RWPE2 (cell line): ENCODE data around the gene SFMBT2.

Experiments
- ATAC-seq: fragments of 200-7000 bp; cut with Tn5 transposase; 3 replicates; pipeline ENCODE4 v1.9.1; 2021; ENCODE audit warnings: low read depth
- DNase-seq: peaks from one replicate; pipeline ENCODE4 v3.0.0-alpha.2; 2020; ENCODE audit warnings: low spot score
- H3K27ac ChIP-seq: fragments of 450-650 bp; 2 replicates; pipeline ENCODE4 v1.5.1; 2017; ENCODE audit warnings: mild to moderate bottlenecking; ENCODE audit not compliant: poor library complexity, severe bottlenecking
- H3K27me3 ChIP-seq: fragments of 250-450 bp; sonication (Bioruptor Pico); 2 replicates; pipeline ENCODE4 v1.5.1; 2021; ENCODE audit warnings: mild to moderate bottlenecking, moderate library complexity; ENCODE audit not compliant: insufficient read depth, poor library complexity, severe bottlenecking
- H3K36me3 ChIP-seq: fragments of 250-450 bp; sonication (Bioruptor Pico); 2 replicates; pipeline ENCODE4 v1.5.1; 2020; ENCODE audit warnings: low read depth, mild to moderate bottlenecking, moderate library complexity
- H3K4me1 ChIP-seq: fragments of 250-450 bp; sonication (Bioruptor Pico); 2 replicates; pipeline ENCODE4 v1.5.1; 2021; ENCODE audit warnings: mild to moderate bottlenecking, moderate library complexity; ENCODE audit not compliant: insufficient read depth, poor library complexity, severe bottlenecking
- H3K4me3 ChIP-seq: fragments of 250-450 bp; sonication (Bioruptor Pico); 2 replicates; pipeline ENCODE4 v1.5.1; 2021; ENCODE audit warnings: mild to moderate bottlenecking, moderate library complexity; ENCODE audit not compliant: severe bottlenecking
- H3K9me3 ChIP-seq: fragments of 250-450 bp; sonication (Bioruptor Pico); 2 replicates; pipeline ENCODE4 v1.5.1; 2021; ENCODE audit warnings: mild to moderate bottlenecking, moderate library complexity; ENCODE audit not compliant: severe bottlenecking
- TF ChIP-seq, protein P1 (sequence below): fragments of 450-650 bp; IDR thresholded peaks from one replicate; pipeline ENCODE4 v1.5.1; 2017; ENCODE audit warnings: mild to moderate bottlenecking, moderate library complexity; ENCODE audit not compliant: poor library complexity, severe bottlenecking

Gene SFMBT2

GRCh38 chr10:7202793-7203355 lies 208.0 kb downstream of the SFMBT2 start:
- TF ChIP-seq, protein P1, sequence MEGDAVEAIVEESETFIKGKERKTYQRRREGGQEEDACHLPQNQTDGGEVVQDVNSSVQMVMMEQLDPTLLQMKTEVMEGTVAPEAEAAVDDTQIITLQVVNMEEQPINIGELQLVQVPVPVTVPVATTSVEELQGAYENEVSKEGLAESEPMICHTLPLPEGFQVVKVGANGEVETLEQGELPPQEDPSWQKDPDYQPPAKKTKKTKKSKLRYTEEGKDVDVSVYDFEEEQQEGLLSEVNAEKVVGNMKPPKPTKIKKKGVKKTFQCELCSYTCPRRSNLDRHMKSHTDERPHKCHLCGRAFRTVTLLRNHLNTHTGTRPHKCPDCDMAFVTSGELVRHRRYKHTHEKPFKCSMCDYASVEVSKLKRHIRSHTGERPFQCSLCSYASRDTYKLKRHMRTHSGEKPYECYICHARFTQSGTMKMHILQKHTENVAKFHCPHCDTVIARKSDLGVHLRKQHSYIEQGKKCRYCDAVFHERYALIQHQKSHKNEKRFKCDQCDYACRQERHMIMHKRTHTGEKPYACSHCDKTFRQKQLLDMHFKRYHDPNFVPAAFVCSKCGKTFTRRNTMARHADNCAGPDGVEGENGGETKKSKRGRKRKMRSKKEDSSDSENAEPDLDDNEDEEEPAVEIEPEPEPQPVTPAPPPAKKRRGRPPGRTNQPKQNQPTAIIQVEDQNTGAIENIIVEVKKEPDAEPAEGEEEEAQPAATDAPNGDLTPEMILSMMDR: no peak
- no peaks in the 10 kb centered on the region for H3K9me3 ChIP-seq
- H3K4me1 ChIP-seq: no peaks in the 10 kb centered on the region
- H3K4me3 ChIP-seq: no peak overlapping the region
- no peak overlapping the region for H3K27ac ChIP-seq
- no peaks in the 10 kb centered on the region for H3K36me3 ChIP-seq
- DNase-seq: no peak
- no peaks in the 10 kb centered on the region for H3K27me3 ChIP-seq
- ATAC-seq: no peak

GRCh38 chr10:7199152-7199760 lies 211.6 kb downstream of the SFMBT2 start:
- no peak for ATAC-seq
- no peaks in the 10 kb centered on the region for H3K9me3 ChIP-seq

GRCh38 chr10:7196284-7196683 lies 214.6 kb downstream of the SFMBT2 start:
- no peak for ATAC-seq

More at GRCh38 chr10:7199152-7199760, 211.6 kb downstream of the SFMBT2 start:
- no peaks in the 10 kb centered on the region for H3K4me1 ChIP-seq
- H3K4me3 ChIP-seq: no peak overlapping the region
- no peaks in the 10 kb centered on the region for H3K36me3 ChIP-seq
- DNase-seq: no peak
- no peaks in the 10 kb centered on the region for H3K27me3 ChIP-seq
- no peak overlapping the region for H3K27ac ChIP-seq
- TF ChIP-seq, protein P1: no peak

DNA sequence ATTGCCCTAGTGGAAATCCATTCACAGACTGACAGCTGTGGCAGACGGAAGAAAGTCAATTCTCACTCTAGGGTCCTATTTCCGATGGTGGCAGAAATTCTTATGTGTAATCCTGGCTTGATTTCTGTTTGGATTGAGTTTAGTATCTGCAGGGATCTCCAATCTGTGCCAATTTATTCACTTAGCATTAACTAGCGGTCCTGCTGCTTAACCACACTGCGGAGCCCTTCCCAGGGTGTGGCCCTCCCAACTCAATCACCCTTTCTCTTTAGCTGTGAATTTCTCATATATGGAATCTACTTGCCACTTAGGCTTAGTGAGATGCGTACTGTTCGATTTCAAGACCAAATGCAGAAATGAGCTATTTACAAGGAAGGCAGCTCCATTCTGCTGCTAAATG lies 215.7 kb downstream of the SFMBT2 start:
- Histone ChIP-seq H3K27me3 (no peaks in the 10 kb centered on the region), H3K4me3 (no peak overlapping the region), H3K27ac (no peak overlapping the region), H3K9me3 (no peaks in the 10 kb centered on the region), H3K4me1 (no peaks in the 10 kb centered on the region), H3K36me3 (no peaks in the 10 kb centered on the region)
- DNase-seq: no peak
- ATAC-seq: no peak
- TF ChIP-seq, protein P1: no peak

More at GRCh38 chr10:7196284-7196683, 214.6 kb downstream of the SFMBT2 start:
- H3K4me3 ChIP-seq: no peak overlapping the region
- H3K27ac ChIP-seq: no peak overlapping the region
- no peaks in the 10 kb centered on the region for H3K27me3 ChIP-seq
- TF ChIP-seq, protein P1: no peak
- no peaks in the 10 kb centered on the region for H3K36me3 ChIP-seq
- no peaks in the 10 kb centered on the region for H3K4me1 ChIP-seq
- H3K9me3 ChIP-seq: no peaks in the 10 kb centered on the region
- no peak for DNase-seq

- H3K27ac ChIP-seq: no peak overlapping the region
- no peaks in the 10 kb centered on the region for H3K36me3 ChIP-seq
- H3K4me3 ChIP-seq: no peak overlapping the region
- TF ChIP-seq, protein P1: no peak
- ATAC-seq (no peak), DNase-seq (no peak)
- no peaks in the 10 kb centered on the region for H3K9me3 ChIP-seq
- H3K27me3 ChIP-seq: no peaks in the 10 kb centered on the region
- H3K4me1 ChIP-seq: no peaks in the 10 kb centered on the region
These were observed 216.3 kb downstream of the SFMBT2 start for GRCh38 chr10:7194571-7194970.
